ENCODE measurements around the gene CNTNAP2.

The CNTNAP2 gene

GRCh38 chr7:147941381-147941780 is 1824.8 kb downstream of the CNTNAP2 start:
- 100% methylated on average over 1 of the region's 3 CpGs for WGBS (ENCODE audit: insufficient coverage)
- ChIA-PET CTCF (no interaction called here), POLR2A (no interaction called here)
- no peak overlapping the region for H3K27ac ChIP-seq (ENCODE audit: insufficient read depth in 1 of 2, low read depth in 1 of 2, low read length in 2 of 2, poor library complexity in 1 of 2, severe bottlenecking in 2 of 2)
- no peak for DNase-seq
- no peaks in the 10 kb centered on the region for H3K9me3 ChIP-seq (ENCODE audit: control extremely low read depth in 1 of 5, control insufficient read depth in 4 of 5, insufficient read depth in 2 of 5, low read depth in 1 of 5, low read length in 4 of 5)
- no peaks in the 10 kb centered on the region for H3K36me3 ChIP-seq (ENCODE audit: control insufficient read depth in 4 of 4, insufficient read depth in 4 of 4, low read length in 3 of 4)
- no peaks in the 10 kb centered on the region for H3K27me3 ChIP-seq (replicated peaks in 2 of 5; ENCODE audit: control insufficient read depth in 4 of 5, insufficient read depth in 5 of 5, low read length in 4 of 5)
- H3K4me1 ChIP-seq (ENCODE audit: control extremely low read depth in 1 of 4, control insufficient read depth in 4 of 4, insufficient read depth in 4 of 4, low read length in 3 of 4), result no peaks in the 10 kb centered on the region
- H3K4me3 ChIP-seq (ENCODE audit: control insufficient read depth in 1 of 7, extremely low read depth in 1 of 7, insufficient read depth in 4 of 7, low read depth in 2 of 7, low read length in 6 of 7), result no peak overlapping the region

GRCh38 chr7:147944321-147944720 is 1827.7 kb downstream of the CNTNAP2 start:
- ChIA-PET POLR2A (no interaction called here), CTCF (no interaction called here)
- no peak overlapping the region for H3K27ac ChIP-seq (ENCODE audit: insufficient read depth in 1 of 2, low read depth in 1 of 2, low read length in 2 of 2, poor library complexity in 1 of 2, severe bottlenecking in 2 of 2)
- H3K36me3 ChIP-seq (ENCODE audit: control insufficient read depth in 4 of 4, insufficient read depth in 4 of 4, low read length in 3 of 4), result no peaks in the 10 kb centered on the region
- no peaks in the 10 kb centered on the region for H3K4me1 ChIP-seq (ENCODE audit: control extremely low read depth in 1 of 4, control insufficient read depth in 4 of 4, insufficient read depth in 4 of 4, low read length in 3 of 4)
- no peaks in the 10 kb centered on the region for H3K9me3 ChIP-seq (ENCODE audit: control extremely low read depth in 1 of 5, control insufficient read depth in 4 of 5, insufficient read depth in 2 of 5, low read depth in 1 of 5, low read length in 4 of 5)
- no peak overlapping the region for H3K4me3 ChIP-seq (ENCODE audit: control insufficient read depth in 1 of 7, extremely low read depth in 1 of 7, insufficient read depth in 4 of 7, low read depth in 2 of 7, low read length in 6 of 7)
- no peak for DNase-seq
- H3K27me3 ChIP-seq (replicated peaks in 2 of 5; ENCODE audit: control insufficient read depth in 4 of 5, insufficient read depth in 5 of 5, low read length in 4 of 5), result no peaks in the 10 kb centered on the region
- WGBS (ENCODE audit: insufficient coverage), result no CpG with 5 or more reads among the region's 2 CpGs

- WGBS (ENCODE audit: insufficient coverage), result 90% methylated on average over 3 of the region's 6 CpGs
Measured at GRCh38 chr7:147952918-147953317, 1836.3 kb downstream of the CNTNAP2 start.

GRCh38 chr7:147968046-147968610 is 1851.5 kb downstream of the CNTNAP2 start:
- Histone ChIP-seq H3K27ac (ENCODE audit: insufficient read depth in 1 of 2, low read depth in 1 of 2, low read length in 2 of 2, poor library complexity in 1 of 2, severe bottlenecking in 2 of 2) (no peak overlapping the region), H3K4me3 (ENCODE audit: control insufficient read depth in 1 of 7, extremely low read depth in 1 of 7, insufficient read depth in 4 of 7, low read depth in 2 of 7, low read length in 6 of 7) (no peak overlapping the region), H3K36me3 (ENCODE audit: control insufficient read depth in 4 of 4, insufficient read depth in 4 of 4, low read length in 3 of 4) (no peaks in the 10 kb centered on the region), H3K4me1 (ENCODE audit: control extremely low read depth in 1 of 4, control insufficient read depth in 4 of 4, insufficient read depth in 4 of 4, low read length in 3 of 4) (no peaks in the 10 kb centered on the region), H3K9me3 (ENCODE audit: control extremely low read depth in 1 of 5, control insufficient read depth in 4 of 5, insufficient read depth in 2 of 5, low read depth in 1 of 5, low read length in 4 of 5) (no peaks in the 10 kb centered on the region), H3K27me3 (replicated peaks in 2 of 5; ENCODE audit: control insufficient read depth in 4 of 5, insufficient read depth in 5 of 5, low read length in 4 of 5) (no peaks in the 10 kb centered on the region)
- WGBS (ENCODE audit: insufficient coverage), result 94% methylated on average over 3 of the region's 5 CpGs
- ChIA-PET POLR2A (no interaction called here), CTCF (no interaction called here)
- no peak for DNase-seq

More at GRCh38 chr7:147952918-147953317, 1836.3 kb downstream of the CNTNAP2 start:
- no peak overlapping the region for H3K27ac ChIP-seq (ENCODE audit: insufficient read depth in 1 of 2, low read depth in 1 of 2, low read length in 2 of 2, poor library complexity in 1 of 2, severe bottlenecking in 2 of 2)
- no peaks in the 10 kb centered on the region for H3K4me1 ChIP-seq (ENCODE audit: control extremely low read depth in 1 of 4, control insufficient read depth in 4 of 4, insufficient read depth in 4 of 4, low read length in 3 of 4)
- H3K4me3 ChIP-seq (ENCODE audit: control insufficient read depth in 1 of 7, extremely low read depth in 1 of 7, insufficient read depth in 4 of 7, low read depth in 2 of 7, low read length in 6 of 7), result no peak overlapping the region
- no peaks in the 10 kb centered on the region for H3K36me3 ChIP-seq (ENCODE audit: control insufficient read depth in 4 of 4, insufficient read depth in 4 of 4, low read length in 3 of 4)
- ChIA-PET POLR2A (no interaction called here), CTCF (no interaction called here)
- no peaks in the 10 kb centered on the region for H3K27me3 ChIP-seq (replicated peaks in 2 of 5; ENCODE audit: control insufficient read depth in 4 of 5, insufficient read depth in 5 of 5, low read length in 4 of 5)
- no peak for DNase-seq
- H3K9me3 ChIP-seq (ENCODE audit: control extremely low read depth in 1 of 5, control insufficient read depth in 4 of 5, insufficient read depth in 2 of 5, low read depth in 1 of 5, low read length in 4 of 5), result no peaks in the 10 kb centered on the region

- no peak overlapping the region for H3K27ac ChIP-seq (ENCODE audit: insufficient read depth in 1 of 2, low read depth in 1 of 2, low read length in 2 of 2, poor library complexity in 1 of 2, severe bottlenecking in 2 of 2)
- CTCF ChIA-PET, result no interaction called here
- no peaks in the 10 kb centered on the region for H3K9me3 ChIP-seq (ENCODE audit: control extremely low read depth in 1 of 5, control insufficient read depth in 4 of 5, insufficient read depth in 2 of 5, low read depth in 1 of 5, low read length in 4 of 5)
- WGBS (ENCODE audit: insufficient coverage), result no CpG with 5 or more reads among the region's 2 CpGs
- POLR2A ChIA-PET, result no interaction called here
- DNase-seq, result no peak
- no peaks in the 10 kb centered on the region for H3K27me3 ChIP-seq (replicated peaks in 2 of 5; ENCODE audit: control insufficient read depth in 4 of 5, insufficient read depth in 5 of 5, low read length in 4 of 5)
- H3K4me1 ChIP-seq (ENCODE audit: control extremely low read depth in 1 of 4, control insufficient read depth in 4 of 4, insufficient read depth in 4 of 4, low read length in 3 of 4), result no peaks in the 10 kb centered on the region
- H3K4me3 ChIP-seq (ENCODE audit: control insufficient read depth in 1 of 7, extremely low read depth in 1 of 7, insufficient read depth in 4 of 7, low read depth in 2 of 7, low read length in 6 of 7), result no peak overlapping the region
- H3K36me3 ChIP-seq (ENCODE audit: control insufficient read depth in 4 of 4, insufficient read depth in 4 of 4, low read length in 3 of 4), result no peaks in the 10 kb centered on the region
Measured at GRCh38 chr7:147971606-147972110, 1855.1 kb downstream of the CNTNAP2 start.

GRCh38 chr7:147978201-147978600 is 1861.6 kb downstream of the CNTNAP2 start:
- CTCF ChIA-PET, result no interaction called here
- POLR2A ChIA-PET, result no interaction called here
- no CpG with 5 or more reads among the region's 2 CpGs for WGBS (ENCODE audit: insufficient coverage)

GRCh38 chr7:147978651-147979050 is 1862.0 kb downstream of the CNTNAP2 start:
- no peak for DNase-seq
- ChIA-PET POLR2A (no interaction called here), CTCF (no interaction called here)
- Histone ChIP-seq H3K27me3 (replicated peaks in 2 of 5; ENCODE audit: control insufficient read depth in 4 of 5, insufficient read depth in 5 of 5, low read length in 4 of 5) (no peaks in the 10 kb centered on the region), H3K4me1 (ENCODE audit: control extremely low read depth in 1 of 4, control insufficient read depth in 4 of 4, insufficient read depth in 4 of 4, low read length in 3 of 4) (no peaks in the 10 kb centered on the region), H3K4me3 (ENCODE audit: control insufficient read depth in 1 of 7, extremely low read depth in 1 of 7, insufficient read depth in 4 of 7, low read depth in 2 of 7, low read length in 6 of 7) (no peak overlapping the region), H3K27ac (ENCODE audit: insufficient read depth in 1 of 2, low read depth in 1 of 2, low read length in 2 of 2, poor library complexity in 1 of 2, severe bottlenecking in 2 of 2) (no peak overlapping the region), H3K36me3 (ENCODE audit: control insufficient read depth in 4 of 4, insufficient read depth in 4 of 4, low read length in 3 of 4) (no peaks in the 10 kb centered on the region), H3K9me3 (ENCODE audit: control extremely low read depth in 1 of 5, control insufficient read depth in 4 of 5, insufficient read depth in 2 of 5, low read depth in 1 of 5, low read length in 4 of 5) (no peaks in the 10 kb centered on the region)
- 77% methylated on average over 3 of the region's 5 CpGs for WGBS (ENCODE audit: insufficient coverage)

More at GRCh38 chr7:147978201-147978600, 1861.6 kb downstream of the CNTNAP2 start:
- Histone ChIP-seq H3K4me3 (ENCODE audit: control insufficient read depth in 1 of 7, extremely low read depth in 1 of 7, insufficient read depth in 4 of 7, low read depth in 2 of 7, low read length in 6 of 7) (no peak overlapping the region), H3K27me3 (replicated peaks in 2 of 5; ENCODE audit: control insufficient read depth in 4 of 5, insufficient read depth in 5 of 5, low read length in 4 of 5) (no peaks in the 10 kb centered on the region), H3K27ac (ENCODE audit: insufficient read depth in 1 of 2, low read depth in 1 of 2, low read length in 2 of 2, poor library complexity in 1 of 2, severe bottlenecking in 2 of 2) (no peak overlapping the region), H3K9me3 (ENCODE audit: control extremely low read depth in 1 of 5, control insufficient read depth in 4 of 5, insufficient read depth in 2 of 5, low read depth in 1 of 5, low read length in 4 of 5) (no peaks in the 10 kb centered on the region), H3K4me1 (ENCODE audit: control extremely low read depth in 1 of 4, control insufficient read depth in 4 of 4, insufficient read depth in 4 of 4, low read length in 3 of 4) (no peaks in the 10 kb centered on the region), H3K36me3 (ENCODE audit: control insufficient read depth in 4 of 4, insufficient read depth in 4 of 4, low read length in 3 of 4) (no peaks in the 10 kb centered on the region)
- no peak for DNase-seq

Data from common myeloid progenitor, CD34-positive (primary cell).